A549 (cell line): ENCODE results near the gene ARHGAP44. TPM values are rescaled to one million over a fixed set of nuclear protein-coding genes. Genes with fewer than 3 reads are reported as not detected.

Experiments used
- ATAC-seq, 2 experiments: fragments of 200-7000 bp in 1 of 2; fragments of >200 bp in 1 of 2; cut with Nextera tagmentation in 1 of 2; cut with Tn5 transposase in 1 of 2; 3 replicates each; pipeline versions ENCODE4 v1.8.0 to v1.9.1; 2018 to 2020; ENCODE audit warnings: mild to moderate bottlenecking in 1 of 2, moderate library complexity in 1 of 2
- CTCF ChIA-PET: fragments of 300-600 bp; sonication (Branson Sonifier 250); formaldehyde crosslinking; extraction: SDS; loops from one replicate; lab custom pipeline; 2021; ENCODE audit warnings: antibody characterized with exemption, inconsistent platforms; lab: Yijun Ruan, JAX
- POLR2A ChIA-PET: fragments of 350-600 bp; formaldehyde crosslinking; extraction: SDS; loops from one replicate; lab custom pipeline; 2021; ENCODE audit warnings: antibody characterized with exemption, inconsistent platforms; lab: Yijun Ruan, JAX
- DNase-seq, 2 experiments: peaks; one replicate each; pipeline versions ENCODE4 v3.0.0 to v3.0.0-alpha.2; 2011 to 2016; ENCODE audit warnings: low read depth in 1 of 2, low spot score in 1 of 2
- FAIRE-seq: peaks from 2 replicates; lab custom pipeline; 2011; peaks lifted over from hg19 to GRCh38; lab: Jason Lieb, UNC
- H3K27ac ChIP-seq, 2 experiments: fragments of >200 bp; sonication (Bioruptor Twin); formaldehyde crosslinking; 3 replicates each; pipeline ENCODE4 v1.5.1; 2016 to 2017
- H3K4me1 ChIP-seq: fragments of >200 bp; sonication (Bioruptor Twin); formaldehyde crosslinking; 3 replicates; pipeline ENCODE4 v1.6.1; 2016
- H3K4me2 ChIP-seq: fragments of >200 bp; sonication (Bioruptor Twin); formaldehyde crosslinking; 3 replicates; pipeline ENCODE4 v1.6.1; 2016
- H3K4me3 ChIP-seq: fragments of >200 bp; sonication (Bioruptor Twin); formaldehyde crosslinking; 3 replicates; pipeline ENCODE4 v1.5.1; 2016
- H3K9me3 ChIP-seq: fragments of >200 bp; sonication (Bioruptor Twin); formaldehyde crosslinking; 3 replicates; pipeline ENCODE4 v1.6.1; 2016
- CHD4 ChIP-seq: fragments of 200-600 bp; sonication (generic); IDR thresholded peaks from 2 replicates; pipeline ENCODE4 v1.6.1; 2016; ENCODE audit warnings: antibody characterized with exemption, mild to moderate bottlenecking, borderline replicate concordance
- CTCF ChIP-seq: fragments of >200 bp; sonication (Bioruptor Twin); formaldehyde crosslinking; IDR thresholded peaks from 3 replicates; pipeline ENCODE4 v1.5.1; 2016
- EHMT2 ChIP-seq: fragments of 200-600 bp; sonication (generic); IDR thresholded peaks from 2 replicates; pipeline ENCODE4 v1.6.1; 2016; ENCODE audit warnings: antibody characterized with exemption, low read depth, mild to moderate bottlenecking, moderate library complexity
- HOXA7 ChIP-seq: fragments of 250-450 bp; sonication (Bioruptor Pico); IDR thresholded peaks from 2 replicates; pipeline ENCODE4 v1.5.0; 2020; ENCODE audit warnings: mild to moderate bottlenecking, moderate library complexity
- HOXB13 ChIP-seq: fragments of 250-450 bp; sonication (Bioruptor Pico); IDR thresholded peaks from 2 replicates; pipeline ENCODE4 v1.5.0; 2020; ENCODE audit warnings: low read depth, mild to moderate bottlenecking, moderate library complexity
- NPAS2 ChIP-seq: fragments of 250-450 bp; sonication (Bioruptor Pico); IDR thresholded peaks from 2 replicates; pipeline ENCODE4 v1.8.0; 2022; ENCODE audit warnings: mild to moderate bottlenecking, moderate library complexity, borderline replicate concordance
- POLR2A ChIP-seq: IDR thresholded peaks from 2 replicates; pipeline ENCODE4 v1.6.1; 2012; ENCODE audit warnings: mild to moderate bottlenecking, low read length
- RAD21 ChIP-seq, 2 experiments: fragments of >200 bp in 1 of 2; sonication (Bioruptor Twin) in 1 of 2; formaldehyde crosslinking in 1 of 2; IDR thresholded peaks in 1 of 2; conservative IDR thresholded peaks in 1 of 2; 2 replicates in 1 of 2; 3 replicates in 1 of 2; pipeline ENCODE4 v1.6.1; 2012 to 2018; ENCODE audit warnings: inconsistent platforms in 1 of 2
- REST ChIP-seq: fragments of 200-600 bp; sonication (generic); IDR thresholded peaks from 2 replicates; pipeline ENCODE4 v1.6.1; 2016; ENCODE audit warnings: antibody characterized with exemption, mild to moderate bottlenecking, moderate library complexity
- SMC3 ChIP-seq: fragments of >200 bp; sonication (Bioruptor Twin); formaldehyde crosslinking; IDR thresholded peaks from 3 replicates; pipeline ENCODE4 v1.6.1; 2018; ENCODE audit warnings: inconsistent platforms
- USF2 ChIP-seq: fragments of 450-650 bp; IDR thresholded peaks from 2 replicates; pipeline ENCODE4 v1.6.1; 2014; ENCODE audit warnings: antibody characterized with exemption
- WGBS: methylation state at CpG from one replicate; pipeline ENCODE4 v1.1.6; 2017; ENCODE audit errors: missing lambda C conversion rate; 5-methylcytosine and 5-hydroxymethylcytosine counted together
- polyA plus RNA-seq, 4 experiments: library from polyadenylated mRNA; depleted of rRNA in 3 of 4; stranded (reverse); fragments of >200 nt; fragmentation: RNase III in 1 of 4; extraction: RNeasy Plus Mini Kit Qiagen cat#74134 plus additional on column Dnase treatment in 1 of 4; gene quantifications; 2 replicates in 3 of 4; 3 replicates in 1 of 4; pipeline ENCODE4 v1.2.3, GENCODE V29; 2011 to 2017

ARHGAP44 gene
- polyA plus RNA-seq, 2 of the 4 experiments (the other 2 are of a cell fraction), result 4.1 to 4.2 TPM

- POLR2A ChIA-PET, result no interaction called here
- H3K4me3 ChIP-seq, result no peak overlapping the region
- WGBS, result 89% methylated on average over 15 of the region's 15 CpGs
These were observed 212.8 kb downstream of the ARHGAP44 start for GRCh38 chr17:13001991-13002615.

GRCh38 chr17:13002761-13003453 lies 213.6 kb downstream of the ARHGAP44 start:
- 32% methylated on average over 15 of the region's 15 CpGs for WGBS
- Histone ChIP-seq H3K4me1 (no peaks in the 10 kb centered on the region), H3K9me3 (no peaks in the 10 kb centered on the region), H3K27ac (no peak overlapping the region), H3K4me3 (no peak overlapping the region), H3K4me2 (no peak overlapping the region)
- ATAC-seq (peak; percentile 91 to 96), FAIRE-seq (peak; percentile 84), DNase-seq (peak; percentile 74 to 80)
- TF ChIP-seq CHD4, result no peak
- TF ChIP-seq POLR2A, result no peak
- TF ChIP-seq USF2, result no peak
- TF ChIP-seq HOXA7, result no peak
- TF ChIP-seq REST, result no peak
- peak; percentile 76 for TF ChIP-seq SMC3
- TF ChIP-seq CTCF, result peak; percentile 96
- TF ChIP-seq RAD21 (conservative IDR thresholded peaks at IDR 0.05 in 1 of 2, IDR thresholded peaks at IDR 0.05 in 1 of 2), result peak; percentile 88
- ChIA-PET CTCF (interaction anchor here (0.5 to 6.9 kb wide), 44 partner anchors 11 to 1298 kb away, joined by 3 to 79 read pairs (median 4); partner anchors contain the start of genes ARHGAP44, ELAC2, HS3ST3B1 and MYOCD), POLR2A (interaction anchor here (3.3 kb wide), 1 partner anchor 15 kb away, joined by 11 read pairs; the partner anchor contains the start of gene ELAC2)

More at GRCh38 chr17:13001991-13002615, 212.8 kb downstream of the ARHGAP44 start:
- Histone ChIP-seq H3K4me1 (no peaks in the 10 kb centered on the region), H3K4me2 (no peak overlapping the region), H3K9me3 (no peaks in the 10 kb centered on the region), H3K27ac (no peak overlapping the region)
- FAIRE-seq, result no peak
- DNase-seq, result no peak
- TF ChIP-seq SMC3, result no peak
- TF ChIP-seq NPAS2 (CRISPR knock-in tag), result no peak
- TF ChIP-seq EHMT2, result no peak
- TF ChIP-seq CTCF, result no peak
- TF ChIP-seq HOXB13 (CRISPR knock-in tag), result no peak
- no peak for TF ChIP-seq POLR2A
- ATAC-seq, result no peak
- CTCF ChIA-PET, result interaction anchor here (0.7 to 6.9 kb wide), 38 partner anchors 9 to 823 kb away, joined by 3 to 79 read pairs (median 4); partner anchors contain the start of genes ARHGAP44, ELAC2 and MYOCD
